Liver (tissue), 9 donors: ENCODE results near the gene AGT. TPM values are rescaled to one million over a fixed set of nuclear protein-coding genes. Genes with fewer than 3 reads are reported as not detected.

Experiments used
- DNase-seq: peaks from one replicate; pipeline ENCODE4 v3.0.0-alpha.2; 2017; ENCODE audit warnings: low spot score
- H3K27ac ChIP-seq, 2 donors: one replicate each; pipeline ENCODE4 v1.7.0; 2013; ENCODE audit warnings: inconsistent platforms in 2 of 2, low read length in 2 of 2, control low read depth in 1 of 2, low read depth in 1 of 2, mild to moderate bottlenecking in 1 of 2
- H3K27me3 ChIP-seq, 4 donors: one replicate each; pipeline versions ENCODE4 v1.6.1 to v1.7.0; 2013; ENCODE audit warnings: low read length in 3 of 4, inconsistent platforms in 1 of 4, mild to moderate bottlenecking in 1 of 4, moderate library complexity in 1 of 4; ENCODE audit not compliant: control insufficient read depth in 4 of 4, insufficient read depth in 4 of 4
- H3K36me3 ChIP-seq, 4 donors: one replicate each; pipeline versions ENCODE4 v1.6.1 to v1.7.0; 2013; ENCODE audit warnings: low read length in 3 of 4, mild to moderate bottlenecking in 3 of 4, low read depth in 1 of 4, moderate library complexity in 1 of 4; ENCODE audit not compliant: control insufficient read depth in 4 of 4, insufficient read depth in 3 of 4
- H3K4me1 ChIP-seq, 4 donors: one replicate each; pipeline versions ENCODE4 v1.6.1 to v1.7.0; 2013; ENCODE audit warnings: low read length in 3 of 4, mild to moderate bottlenecking in 3 of 4, moderate library complexity in 1 of 4; ENCODE audit not compliant: control insufficient read depth in 4 of 4, insufficient read depth in 4 of 4
- H3K4me3 ChIP-seq, 3 donors: one replicate each; pipeline versions ENCODE4 v1.6.1 to v1.7.0; 2013; ENCODE audit warnings: low read length in 3 of 3, control low read depth in 1 of 3, low read depth in 1 of 3, mild to moderate bottlenecking in 1 of 3
- H3K9ac ChIP-seq, 2 donors: one replicate each; pipeline ENCODE4 v1.7.0; 2013; ENCODE audit warnings: low read length in 2 of 2, mild to moderate bottlenecking in 2 of 2, moderate library complexity in 2 of 2, control low read depth in 1 of 2, low read depth in 1 of 2
- H3K9me3 ChIP-seq, 4 donors: one replicate each; pipeline versions ENCODE4 v1.6.1 to v1.7.0; 2013; ENCODE audit warnings: low read length in 3 of 4; ENCODE audit not compliant: control insufficient read depth in 4 of 4
- ATF3 ChIP-seq: IDR thresholded peaks from 2 replicates; pipeline ENCODE4 v1.6.1; 2016; ENCODE audit warnings: antibody characterized with exemption
- EGR1 ChIP-seq, 2 donors: IDR thresholded peaks; 2 replicates each; pipeline ENCODE4 v1.6.1; 2016 to 2018; ENCODE audit warnings: antibody characterized with exemption in 2 of 2, low read depth in 2 of 2
- FOXA1 ChIP-seq: IDR thresholded peaks from 2 replicates; pipeline ENCODE4 v1.6.1; 2016; ENCODE audit warnings: antibody characterized with exemption
- FOXA2 ChIP-seq: IDR thresholded peaks from 2 replicates; pipeline ENCODE4 v1.6.1; 2016; ENCODE audit warnings: antibody characterized with exemption
- GABPA ChIP-seq, 2 donors: IDR thresholded peaks in 1 of 2; conservative IDR thresholded peaks in 1 of 2; 2 replicates each; pipeline ENCODE4 v1.6.1; 2016; ENCODE audit warnings: antibody characterized with exemption in 2 of 2, mild to moderate bottlenecking in 1 of 2, moderate library complexity in 1 of 2
- HNF4A ChIP-seq, 2 donors: conservative IDR thresholded peaks; 2 replicates each; pipeline ENCODE4 v1.6.1; 2016; ENCODE audit warnings: antibody characterized with exemption in 2 of 2, mild to moderate bottlenecking in 2 of 2
- HNF4G ChIP-seq: IDR thresholded peaks from 2 replicates; pipeline ENCODE4 v1.6.1; 2016; ENCODE audit warnings: antibody characterized with exemption
- JUND ChIP-seq, 2 donors: IDR thresholded peaks; 2 replicates each; pipeline ENCODE4 v1.6.1; 2016; ENCODE audit warnings: antibody characterized with exemption in 2 of 2
- MAX ChIP-seq: IDR thresholded peaks from 2 replicates; pipeline ENCODE4 v1.6.1; 2016; ENCODE audit warnings: antibody characterized with exemption
- NR2F2 ChIP-seq: IDR thresholded peaks from 2 replicates; pipeline ENCODE4 v1.6.1; 2016; ENCODE audit warnings: antibody characterized with exemption
- RAD21 ChIP-seq, 2 donors: IDR thresholded peaks; 2 replicates each; pipeline ENCODE4 v1.6.1; 2016; ENCODE audit warnings: antibody characterized with exemption in 2 of 2, mild to moderate bottlenecking in 2 of 2
- REST ChIP-seq: IDR thresholded peaks from 2 replicates; pipeline ENCODE4 v1.6.1; 2016; ENCODE audit warnings: antibody characterized with exemption, mild to moderate bottlenecking
- RXRA ChIP-seq, 2 donors: IDR thresholded peaks; 2 replicates each; pipeline ENCODE4 v1.6.1; 2017 to 2018; ENCODE audit warnings: antibody characterized with exemption in 2 of 2, mild to moderate bottlenecking in 1 of 2
- SP1 ChIP-seq: IDR thresholded peaks from 2 replicates; pipeline ENCODE4 v1.6.1; 2018; ENCODE audit warnings: antibody characterized with exemption, mild to moderate bottlenecking
- TAF1 ChIP-seq: conservative IDR thresholded peaks from 2 replicates; pipeline ENCODE4 v1.6.1; 2016; ENCODE audit warnings: antibody characterized with exemption, mild to moderate bottlenecking
- YY1 ChIP-seq: IDR thresholded peaks from 2 replicates; pipeline ENCODE4 v1.6.1; 2016; ENCODE audit warnings: antibody characterized with exemption, mild to moderate bottlenecking
- ZBTB33 ChIP-seq: IDR thresholded peaks from 2 replicates; pipeline ENCODE4 v1.6.1; 2016; ENCODE audit warnings: antibody characterized with exemption
- WGBS: extraction: QIAGEN DNeasy Blood & Tissue Kit; methylation state at CpG from one replicate; pipeline ENCODE4 v1.1.7; 2013; 5-methylcytosine and 5-hydroxymethylcytosine counted together
- polyA plus RNA-seq, 2 donors: library from polyadenylated mRNA; stranded (reverse) in 1 of 2; unstranded in 1 of 2; fragments of 200-250 nt in 1 of 2; fragments of >200 nt in 1 of 2; fragmentation: Nextera tagmentation in 1 of 2; extraction: Ambion mirVana in 1 of 2; gene quantifications; one replicate each; pipeline versions ENCODE4 v1.2.1 to v1.2.3, GENCODE V29; 2013 to 2015
- total RNA-seq, 2 donors: library from RNA; depleted of rRNA; stranded (reverse); fragments of >200 nt; gene quantifications; one replicate each; pipeline ENCODE4 v1.2.3, GENCODE V29; 2014
- donor health status: healthy.
- donor health status: healthy.
- donor health status: healthy.
- donor health status: healthy.
- donor health status: healthy.

Gene AGT
- total and polyA plus RNA-seq, 4 donors, result 1,430 to 5,119 (median 2,089) TPM

- Histone ChIP-seq H3K27me3 (no peaks in the 10 kb centered on the region), H3K4me3 (no peak overlapping the region), H3K27ac (no peak overlapping the region), H3K9ac (no peak overlapping the region), H3K4me1 (no peaks in the 10 kb centered on the region), H3K36me3 (no peaks in the 10 kb centered on the region), H3K9me3 (no peaks in the 10 kb centered on the region)
- WGBS, result 91% methylated on average over 8 of the region's 8 CpGs
- no peak for DNase-seq
- TF ChIP-seq EGR1 (IDR thresholded peaks at IDR 0.05; ENCODE audit: low read depth in 2 of 2) (no peak), ZBTB33 (no peak), FOXA2 (no peak), MAX (no peak), GABPA (IDR thresholded peaks at IDR 0.05 in 1 of 2, conservative IDR thresholded peaks at IDR 0.05 in 1 of 2) (no peak), HNF4G (no peak), ATF3 (no peak), JUND (IDR thresholded peaks at IDR 0.05) (no peak), YY1 (no peak), SP1 (no peak), TAF1 (no peak), RAD21 (IDR thresholded peaks at IDR 0.05) (no peak), HNF4A (conservative IDR thresholded peaks at IDR 0.05) (no peak), REST (no peak), FOXA1 (no peak), NR2F2 (no peak)
These were observed 47.7 kb upstream of the AGT start for GRCh38 chr1:230761443-230762167.

GRCh38 chr1:230760360-230760827, 46.5 kb upstream of the AGT start:
- no peak overlapping the region for H3K4me3 ChIP-seq
- 57% methylated on average over 7 of the region's 7 CpGs for WGBS
- no peaks in the 10 kb centered on the region for H3K4me1 ChIP-seq
- DNase-seq, result no peak
- no peaks in the 10 kb centered on the region for H3K36me3 ChIP-seq
- H3K9me3 ChIP-seq, result no peaks in the 10 kb centered on the region
- H3K27ac ChIP-seq, result no peak overlapping the region
- H3K27me3 ChIP-seq, result no peaks in the 10 kb centered on the region
- H3K9ac ChIP-seq, result no peak overlapping the region
- peak in 1 of 2 donors; percentile 19 for TF ChIP-seq RXRA (IDR thresholded peaks at IDR 0.05)
- peak; percentile 68 to 72 for TF ChIP-seq RAD21 (IDR thresholded peaks at IDR 0.05)
- TF ChIP-seq YY1, result no peak
- TF ChIP-seq GABPA (IDR thresholded peaks at IDR 0.05 in 1 of 2, conservative IDR thresholded peaks at IDR 0.05 in 1 of 2), result no peak
